Measurements from ENCODE around the gene TMEM178B.

The TMEM178B gene

GRCh38 chr7:141462958-141463357, 389.1 kb downstream of the TMEM178B start:
- Histone ChIP-seq H3K27me3 (ENCODE audit: insufficient read depth, low read depth) (no peaks in the 10 kb centered on the region), H3K4me3 (IDR thresholded peaks at IDR 0.05; ENCODE audit: insufficient read depth, low read depth, low read length) (no peak overlapping the region), H2AFZ (ENCODE audit: low read depth) (no peak overlapping the region), H3K4me1 (ENCODE audit: low read depth, poor library complexity, severe bottlenecking) (no peaks in the 10 kb centered on the region), H4K20me1 (ENCODE audit: insufficient read depth) (no peaks in the 10 kb centered on the region), H3K27ac (no peak overlapping the region), H3K36me3 (ENCODE audit: insufficient read depth) (no peaks in the 10 kb centered on the region), H3K79me2 (ENCODE audit: insufficient read depth, low read depth) (no peaks in the 10 kb centered on the region), H3K4me2 (no peak overlapping the region), H3K9ac (no peak overlapping the region)
- no peak for TF ChIP-seq CTCF (conservative IDR thresholded peaks at IDR 0.05; ENCODE audit: low read depth, low read length)

GRCh38 chr7:141463986-141464385, 390.1 kb downstream of the TMEM178B start:
- no peak overlapping the region for H3K9ac ChIP-seq
- H3K4me1 ChIP-seq (ENCODE audit: low read depth, poor library complexity, severe bottlenecking), result no peaks in the 10 kb centered on the region
- no peaks in the 10 kb centered on the region for H3K36me3 ChIP-seq (ENCODE audit: insufficient read depth)
- TF ChIP-seq CTCF (conservative IDR thresholded peaks at IDR 0.05; ENCODE audit: low read depth, low read length), result no peak
- H3K4me3 ChIP-seq (IDR thresholded peaks at IDR 0.05; ENCODE audit: insufficient read depth, low read depth, low read length), result no peak overlapping the region
- no peak overlapping the region for H3K27ac ChIP-seq
- H4K20me1 ChIP-seq (ENCODE audit: insufficient read depth), result no peaks in the 10 kb centered on the region
- no peaks in the 10 kb centered on the region for H3K79me2 ChIP-seq (ENCODE audit: insufficient read depth, low read depth)
- H2AFZ ChIP-seq (ENCODE audit: low read depth), result no peak overlapping the region
- no peaks in the 10 kb centered on the region for H3K27me3 ChIP-seq (ENCODE audit: insufficient read depth, low read depth)
- no peak overlapping the region for H3K4me2 ChIP-seq

GRCh38 chr7:141464551-141464950, 390.7 kb downstream of the TMEM178B start:
- Histone ChIP-seq H3K36me3 (ENCODE audit: insufficient read depth) (no peaks in the 10 kb centered on the region), H3K27ac (no peak overlapping the region), H3K27me3 (ENCODE audit: insufficient read depth, low read depth) (no peaks in the 10 kb centered on the region), H3K4me2 (no peak overlapping the region), H4K20me1 (ENCODE audit: insufficient read depth) (no peaks in the 10 kb centered on the region), H3K9ac (no peak overlapping the region), H3K79me2 (ENCODE audit: insufficient read depth, low read depth) (no peaks in the 10 kb centered on the region), H3K4me3 (IDR thresholded peaks at IDR 0.05; ENCODE audit: insufficient read depth, low read depth, low read length) (no peak overlapping the region), H3K4me1 (ENCODE audit: low read depth, poor library complexity, severe bottlenecking) (no peaks in the 10 kb centered on the region), H2AFZ (ENCODE audit: low read depth) (no peak overlapping the region)
- TF ChIP-seq CTCF (conservative IDR thresholded peaks at IDR 0.05; ENCODE audit: low read depth, low read length), result no peak

- H3K9ac ChIP-seq, result no peak overlapping the region
- TF ChIP-seq CTCF (conservative IDR thresholded peaks at IDR 0.05; ENCODE audit: low read depth, low read length), result no peak
- H4K20me1 ChIP-seq (ENCODE audit: insufficient read depth), result no peaks in the 10 kb centered on the region
- no peaks in the 10 kb centered on the region for H3K4me1 ChIP-seq (ENCODE audit: low read depth, poor library complexity, severe bottlenecking)
- H3K4me3 ChIP-seq (IDR thresholded peaks at IDR 0.05; ENCODE audit: insufficient read depth, low read depth, low read length), result no peak overlapping the region
- H3K36me3 ChIP-seq (ENCODE audit: insufficient read depth), result no peaks in the 10 kb centered on the region
- H3K27ac ChIP-seq, result no peak overlapping the region
- no peak overlapping the region for H3K4me2 ChIP-seq
- no peaks in the 10 kb centered on the region for H3K79me2 ChIP-seq (ENCODE audit: insufficient read depth, low read depth)
- H2AFZ ChIP-seq (ENCODE audit: low read depth), result no peak overlapping the region
- no peaks in the 10 kb centered on the region for H3K27me3 ChIP-seq (ENCODE audit: insufficient read depth, low read depth)
Measured at GRCh38 chr7:141466151-141466904, 392.5 kb downstream of the TMEM178B start.
